Measurements from ENCODE around the gene JPH4.

Gene JPH4

DNA sequence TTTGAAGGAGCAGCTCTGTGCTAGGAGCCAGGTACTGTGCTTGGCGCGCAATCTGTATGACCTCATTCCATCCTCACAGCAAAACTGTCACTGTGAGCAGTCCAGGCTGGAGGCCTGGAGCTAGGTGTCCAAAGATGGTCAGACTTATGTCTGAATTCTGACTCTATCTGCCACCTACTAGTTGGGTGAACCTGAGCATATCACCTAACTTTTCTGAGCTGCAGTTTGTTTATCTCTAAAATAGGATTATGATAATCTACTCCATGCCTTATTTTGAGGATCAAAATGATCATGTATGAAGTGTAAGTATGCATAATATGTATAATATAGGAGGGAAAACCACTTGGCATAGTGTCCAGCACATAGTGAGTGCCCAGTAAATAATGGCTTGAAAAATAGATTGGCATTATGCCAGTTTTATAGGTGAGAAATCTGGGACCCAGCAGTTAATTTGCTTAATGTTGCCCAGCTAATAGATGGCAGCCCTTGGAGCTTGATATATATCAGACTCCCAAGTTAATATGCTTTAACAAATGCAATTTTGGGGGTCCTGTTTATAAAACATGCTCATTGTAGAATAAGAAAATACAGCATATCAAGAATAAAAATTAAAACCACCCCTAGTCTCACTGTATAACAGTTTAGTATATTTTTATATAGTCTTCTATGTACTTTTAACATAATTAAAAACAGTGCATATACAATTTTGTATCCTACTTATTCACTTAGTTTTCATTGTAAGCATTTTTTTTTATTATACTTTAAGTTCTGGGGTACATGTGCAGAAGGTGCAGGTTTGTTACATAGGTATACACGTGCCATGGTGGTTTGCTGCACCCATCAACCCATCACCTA lies 4.5 kb upstream of the JPH4 start:
- intact Hi-C loops (cut with DNase I), result no loop called here
- peak in 1 of 10 donors; percentile 17 for DNase-seq

DNA sequence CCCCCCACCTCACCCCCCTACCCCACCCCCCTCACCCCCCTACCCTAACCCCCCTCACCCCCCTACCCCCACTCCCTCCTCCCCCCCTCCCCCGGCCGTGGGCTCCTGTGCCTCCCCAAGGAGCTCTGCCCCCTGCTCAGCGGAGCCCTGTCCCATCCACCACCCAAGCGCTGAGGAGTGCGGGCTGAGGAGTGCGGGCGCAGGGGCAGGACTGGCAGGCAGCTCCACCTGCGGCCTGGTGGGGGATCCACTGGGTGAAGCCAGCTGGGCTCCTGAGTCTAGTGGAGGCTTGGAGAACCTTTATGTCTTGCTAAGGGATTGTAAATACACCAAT lies 2.3 kb upstream of the JPH4 start:
- peak in 1 of 10 donors; percentile 28 for DNase-seq
- intact Hi-C loops (cut with DNase I), result no loop called here

DNA sequence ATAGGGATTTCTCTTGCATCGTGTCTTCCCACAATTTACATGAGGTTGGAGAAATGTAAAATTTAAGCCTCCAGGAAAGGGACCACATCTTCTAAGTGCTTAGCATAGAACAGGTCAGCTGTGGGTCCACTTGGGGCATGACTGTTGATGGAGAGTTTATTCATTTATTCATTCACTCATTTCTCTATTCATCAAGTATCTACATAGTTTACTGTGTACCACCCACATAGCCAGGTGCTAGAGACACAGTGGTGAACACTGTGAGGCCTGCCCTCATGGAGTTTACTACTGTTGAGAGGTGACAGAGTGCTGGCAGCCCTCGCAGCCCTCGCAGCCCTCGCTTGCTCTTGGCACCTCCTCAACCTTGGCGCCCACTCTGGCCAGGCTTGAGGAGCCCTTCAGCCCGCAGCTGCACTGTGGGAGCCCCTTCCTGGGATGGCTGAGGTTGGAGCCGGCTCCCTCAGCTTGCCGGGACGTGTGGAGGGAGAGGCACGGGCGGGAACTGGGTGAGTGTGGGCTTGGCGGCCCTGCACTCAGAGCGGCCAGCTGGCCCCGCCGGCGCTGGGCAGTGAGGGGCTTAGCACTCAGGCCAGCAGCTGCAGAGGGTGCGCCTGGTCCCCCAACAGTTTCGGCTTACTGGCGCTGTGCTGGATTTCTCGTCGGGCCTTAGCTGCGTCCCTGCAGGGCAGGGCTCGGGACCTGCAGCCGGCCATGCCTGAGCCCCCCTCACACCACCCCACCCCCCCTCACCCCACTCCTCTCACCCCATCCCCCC lies 1.7 kb upstream of the JPH4 start:
- intact Hi-C loops (cut with DNase I), result no loop called here
- DNase-seq, result peak in 1 of 10 donors; percentile 67

DNA sequence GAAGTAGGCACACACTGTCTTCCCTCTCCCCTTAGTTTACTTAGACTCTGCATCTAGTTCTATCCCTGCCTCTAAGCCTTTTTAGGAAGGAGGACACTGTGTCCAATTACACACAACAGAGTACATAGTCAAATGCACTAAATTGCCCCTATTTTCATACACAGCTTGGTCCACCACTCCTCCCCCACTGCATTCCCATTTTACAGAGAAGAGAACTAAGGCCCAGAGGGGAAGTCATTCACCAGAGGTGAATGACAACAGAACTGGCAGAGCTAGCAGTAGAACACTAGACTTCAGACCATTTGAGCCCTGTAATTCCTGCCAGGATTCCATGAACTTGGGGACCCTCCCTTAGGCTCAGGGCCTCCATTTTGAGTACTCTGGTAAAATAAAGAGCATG lies 1.1 kb upstream of the JPH4 start:
- DNase-seq, result peak in 1 of 10 donors; percentile 7
- intact Hi-C loops (cut with DNase I), result no loop called here

DNA sequence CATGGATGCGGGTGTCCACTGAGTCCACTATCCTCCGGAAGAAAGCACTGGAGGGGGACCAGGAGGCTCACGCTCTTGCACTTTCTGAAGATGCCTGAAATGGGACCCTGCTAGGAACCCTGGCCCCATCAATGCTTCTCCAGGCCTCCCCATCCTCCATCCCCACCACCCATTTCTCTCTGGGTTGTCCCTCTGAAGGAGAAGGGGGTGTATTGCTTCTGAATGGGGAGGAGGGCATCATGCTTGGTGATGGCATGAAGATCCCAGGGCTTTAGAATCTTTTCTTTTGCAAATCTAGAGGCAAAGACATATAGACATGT lies 681 bp upstream of the JPH4 start:
- intact Hi-C loops (cut with DNase I), result no loop called here
- DNase-seq, result no peak

DNA sequence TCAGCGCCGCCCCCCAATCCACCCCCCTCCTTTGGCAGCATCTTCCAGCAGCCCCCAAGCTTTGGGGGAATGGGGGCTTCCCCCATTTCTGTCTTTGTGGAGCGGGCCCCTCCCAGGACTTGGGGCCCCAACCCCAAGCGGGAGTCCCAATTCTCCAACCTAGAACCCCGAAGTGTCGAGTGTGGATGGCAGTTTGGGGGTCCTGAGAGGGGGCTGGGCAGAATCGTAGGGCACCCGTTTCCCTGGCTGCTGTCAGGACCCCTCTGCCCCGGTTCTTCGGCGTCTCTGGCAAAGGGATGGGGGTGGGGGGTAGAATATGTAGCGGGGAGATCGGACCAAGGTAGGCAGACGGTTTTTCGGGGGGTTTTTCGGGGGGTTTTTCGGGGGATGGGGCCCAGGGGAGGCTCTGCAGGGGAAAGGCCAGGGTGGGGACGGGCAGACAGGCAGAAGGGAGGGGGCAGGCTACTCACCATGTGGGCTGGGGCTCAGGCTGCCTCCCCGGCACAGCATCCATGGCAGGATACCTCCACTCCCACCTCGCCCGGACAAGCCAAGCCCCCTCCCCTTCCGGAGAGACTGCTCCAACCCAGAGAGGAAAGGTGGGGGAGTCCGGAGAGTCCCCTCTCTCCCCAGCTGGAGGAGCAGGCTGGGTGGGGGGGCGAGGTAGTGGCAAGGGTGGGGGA lies 739 bp downstream of the JPH4 start:
- intact Hi-C loops (cut with DNase I), result no loop called here

DNA sequence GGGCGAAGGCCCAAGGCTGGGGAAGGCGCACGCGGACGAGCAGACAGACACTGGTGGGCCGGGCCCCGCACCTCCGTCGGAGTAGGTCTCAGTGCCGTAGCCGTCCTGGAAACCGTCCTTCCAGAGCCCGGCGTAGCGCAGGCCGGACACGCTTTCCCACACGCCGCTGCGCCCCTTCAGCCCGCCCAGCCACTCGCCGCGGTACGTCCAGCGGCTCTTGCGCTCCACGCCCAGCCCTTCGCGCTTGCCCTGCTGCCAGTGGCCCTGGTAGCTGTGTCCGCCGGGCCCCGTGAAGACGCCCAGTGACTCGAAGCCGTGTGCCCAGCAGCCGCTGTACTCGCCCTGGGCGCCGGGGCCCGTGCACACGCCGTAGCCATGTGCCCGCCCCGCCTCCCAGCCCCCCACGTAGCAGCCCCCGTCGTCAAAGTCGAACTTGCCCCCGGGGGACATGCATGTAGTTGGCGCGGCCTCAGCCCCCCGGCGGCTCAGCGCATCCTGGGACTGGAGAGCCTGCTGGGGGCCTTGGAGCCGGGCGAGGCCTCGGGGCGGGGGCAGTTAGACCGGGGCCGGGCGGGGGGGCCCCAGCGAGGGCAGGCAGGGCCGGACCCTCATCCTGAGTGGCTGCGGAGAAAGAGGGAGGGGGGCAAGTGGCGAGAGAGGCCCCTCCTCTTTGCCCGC lies 1.4 kb downstream of the JPH4 start:
- intact Hi-C loops (cut with DNase I), result no loop called here
- DNase-seq, result peak in 4 of 10 donors; percentile 37 to 92 (median 86)

More for the DNA sequence above, 739 bp downstream of the JPH4 start:
- DNase-seq, result peak in 2 of 10 donors; percentile 70 to 88

DNA sequence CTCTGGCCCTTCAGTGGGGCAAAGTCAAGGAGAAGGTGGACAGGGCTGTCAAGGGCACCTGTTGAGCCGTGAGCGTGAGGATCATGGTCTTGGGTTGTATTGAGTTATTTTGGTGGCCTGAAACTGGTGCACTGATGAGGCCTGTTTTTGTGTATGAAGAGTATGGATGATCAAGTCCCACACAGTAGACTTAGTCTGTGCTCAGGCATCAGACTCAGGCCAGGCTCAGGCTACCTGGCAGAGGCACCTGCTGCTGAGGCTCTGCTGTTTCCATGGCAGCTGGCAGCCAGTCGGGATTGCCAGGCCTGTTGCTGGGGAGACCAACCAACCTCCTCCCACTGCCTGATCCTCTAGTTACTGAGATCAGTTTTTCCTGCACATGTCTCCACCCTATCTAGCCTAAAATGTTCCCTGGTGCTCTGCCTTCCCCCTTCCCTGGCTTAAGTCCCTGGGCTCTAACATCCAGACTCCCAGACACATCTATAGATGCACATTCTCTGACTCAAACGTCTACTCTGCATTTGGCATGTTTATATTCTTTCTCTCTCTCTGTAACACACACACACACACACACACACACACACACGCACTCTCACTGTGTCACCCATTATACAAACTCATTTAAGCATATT lies 5.1 kb downstream of the JPH4 start:
- intact Hi-C loops (cut with DNase I), result no loop called here
- peak in 8 of 10 donors; percentile 58 to 97 (median 80) for DNase-seq

DNA sequence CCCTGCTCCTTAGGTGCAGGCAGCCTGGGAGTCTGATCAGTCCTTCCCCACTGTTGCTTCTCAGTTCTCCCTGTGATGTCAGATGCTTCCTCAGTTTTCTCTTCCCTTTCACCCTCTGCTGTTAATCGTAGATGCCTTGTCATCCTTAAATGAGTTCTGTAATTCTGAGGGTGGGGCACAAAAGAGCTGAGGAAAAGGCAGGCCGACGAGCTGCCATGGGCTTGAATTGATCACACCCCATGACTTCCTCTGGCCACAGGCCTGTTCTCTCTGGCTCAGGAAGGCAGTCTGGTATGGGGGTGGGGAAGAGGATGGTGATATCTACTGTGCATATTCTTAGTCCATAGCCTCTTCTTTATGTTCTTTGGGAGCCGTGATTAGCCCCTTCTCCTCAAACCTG lies 5.8 kb downstream of the JPH4 start:
- DNase-seq, result peak in 1 of 10 donors; percentile 79
- intact Hi-C loops (cut with DNase I), result no loop called here

DNA sequence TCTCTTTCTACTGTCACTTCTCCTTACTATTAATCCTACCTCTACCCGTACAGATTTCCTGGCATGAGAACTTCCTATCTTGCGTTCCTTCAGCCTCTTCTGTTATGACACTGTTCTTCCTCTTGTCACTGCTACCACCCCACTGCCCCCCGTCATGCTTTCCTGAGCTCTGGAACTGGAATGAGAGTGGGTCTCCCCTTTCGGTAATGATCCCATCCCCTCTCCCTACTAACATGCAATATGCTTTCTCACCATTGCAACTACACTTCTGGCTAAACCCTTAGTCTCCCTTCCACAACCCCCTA lies 6.1 kb downstream of the JPH4 start:
- intact Hi-C loops (cut with DNase I), result no loop called here
- DNase-seq, result peak in 1 of 10 donors; percentile 24

DNA sequence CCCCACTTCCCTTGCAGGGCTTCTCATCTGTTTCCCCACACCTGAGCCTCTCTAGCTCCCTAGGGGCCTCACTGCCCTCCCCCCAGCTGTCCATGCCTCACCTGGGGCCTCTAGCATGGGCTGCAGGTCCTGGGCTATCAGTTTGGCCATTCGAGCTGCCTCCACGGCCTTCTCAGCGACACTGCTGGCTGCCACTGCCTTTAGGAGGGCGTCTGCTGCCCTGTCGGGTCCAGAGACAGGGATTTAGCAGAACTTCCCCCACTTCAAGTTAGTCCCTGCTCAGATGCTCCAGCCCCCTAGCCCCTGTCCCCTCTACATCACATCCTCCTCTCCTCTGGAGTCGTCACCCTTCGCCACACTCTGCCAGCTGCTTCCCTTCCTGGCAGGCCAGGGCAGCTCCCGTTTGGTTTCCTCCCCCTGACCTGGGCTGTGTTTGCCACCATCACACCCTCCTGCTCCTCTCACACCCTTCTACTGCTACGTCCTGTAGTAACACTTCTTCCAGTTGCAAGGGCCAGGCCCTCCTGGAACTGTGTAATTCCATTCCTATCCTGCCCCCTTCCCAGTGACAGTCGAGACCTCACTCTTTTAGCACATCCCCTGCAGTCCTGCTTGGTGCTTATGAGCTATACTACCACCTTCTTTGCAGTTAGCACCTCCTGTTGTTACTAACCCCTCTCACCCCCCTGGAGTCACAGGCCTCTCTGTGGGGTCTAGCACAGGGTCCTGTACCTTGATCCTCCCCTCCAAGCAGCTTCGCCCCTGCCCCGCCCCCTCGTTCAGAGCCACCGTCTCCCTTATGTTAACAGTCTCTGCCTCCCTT lies 6.7 kb downstream of the JPH4 start:
- peak in 2 of 10 donors; percentile 55 to 67 for DNase-seq
- intact Hi-C loops (cut with DNase I), result no loop called here

DNA sequence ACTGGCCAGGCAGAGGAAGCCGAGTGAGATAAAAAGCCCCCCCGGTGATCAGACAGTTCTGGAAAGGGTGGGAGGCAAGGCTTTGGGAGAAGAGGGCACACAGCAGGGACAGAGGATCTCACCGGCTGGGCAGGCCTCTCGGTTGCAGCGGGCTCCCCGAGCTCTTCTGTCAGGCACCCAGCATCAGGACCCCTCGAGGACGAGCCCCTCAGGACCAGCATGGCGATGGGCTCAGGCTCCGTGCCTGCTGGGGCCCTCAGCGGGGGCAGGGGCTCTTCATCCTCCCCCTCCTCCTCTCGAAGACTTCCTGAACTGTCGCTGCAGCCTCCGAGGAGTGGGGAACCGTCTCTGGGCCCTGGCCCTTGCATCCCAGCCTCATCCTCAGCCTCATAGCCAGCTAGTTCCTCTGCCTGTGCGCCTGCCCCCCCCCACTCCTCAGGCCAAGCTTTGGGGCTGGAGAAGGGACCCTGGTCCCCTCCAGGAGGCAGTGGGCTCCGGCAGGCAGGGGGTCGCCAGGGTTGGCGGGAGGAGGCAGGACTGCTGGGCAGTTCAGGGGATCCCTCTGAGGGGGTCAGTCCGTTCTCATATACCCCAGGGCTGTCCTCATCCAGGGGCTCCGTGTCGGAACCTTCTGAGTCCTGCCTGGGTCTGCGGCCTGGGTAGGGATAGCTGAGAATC lies 7.6 kb downstream of the JPH4 start:
- DNase-seq, result peak in 2 of 10 donors; percentile 63 to 78
- intact Hi-C loops (cut with DNase I), result no loop called here

DNA sequence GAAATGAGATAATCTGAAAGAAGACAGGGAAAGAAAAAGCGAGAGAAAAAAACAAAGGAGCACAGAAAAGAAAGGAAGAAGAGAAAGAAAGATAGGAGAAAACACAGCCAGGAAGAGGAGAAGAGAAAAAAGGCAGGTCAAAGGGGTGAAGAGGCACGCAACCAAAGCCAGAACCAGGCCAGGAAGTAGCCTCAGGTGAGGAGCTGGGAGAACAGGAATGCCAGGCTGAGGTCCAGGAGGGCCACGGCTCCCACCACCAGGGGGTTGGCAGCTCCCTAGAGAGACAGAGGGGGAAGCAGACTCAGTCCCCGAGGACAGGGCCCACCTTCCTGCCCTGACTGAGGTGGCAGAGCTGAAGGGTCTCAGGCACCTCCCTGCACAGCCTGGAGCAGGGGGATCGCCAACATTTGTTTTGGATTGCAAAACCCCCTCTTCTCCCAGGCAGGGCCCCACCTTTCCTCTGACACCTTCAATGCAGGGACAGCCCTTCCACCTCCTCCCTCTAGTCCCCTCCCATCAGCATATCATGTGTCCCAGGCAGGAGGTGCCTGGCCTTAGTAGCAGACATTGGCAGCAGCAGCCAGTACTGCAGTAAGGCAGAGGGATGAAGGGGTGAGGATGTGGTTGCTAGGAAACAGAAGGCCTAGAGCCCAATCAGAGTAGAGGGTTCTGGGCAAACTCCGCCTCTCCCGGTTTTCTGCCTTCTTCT lies 9.0 kb downstream of the JPH4 start:
- intact Hi-C loops (cut with DNase I), result no loop called here
- DNase-seq, result peak in 8 of 10 donors; percentile 68 to 95 (median 78)

DNA sequence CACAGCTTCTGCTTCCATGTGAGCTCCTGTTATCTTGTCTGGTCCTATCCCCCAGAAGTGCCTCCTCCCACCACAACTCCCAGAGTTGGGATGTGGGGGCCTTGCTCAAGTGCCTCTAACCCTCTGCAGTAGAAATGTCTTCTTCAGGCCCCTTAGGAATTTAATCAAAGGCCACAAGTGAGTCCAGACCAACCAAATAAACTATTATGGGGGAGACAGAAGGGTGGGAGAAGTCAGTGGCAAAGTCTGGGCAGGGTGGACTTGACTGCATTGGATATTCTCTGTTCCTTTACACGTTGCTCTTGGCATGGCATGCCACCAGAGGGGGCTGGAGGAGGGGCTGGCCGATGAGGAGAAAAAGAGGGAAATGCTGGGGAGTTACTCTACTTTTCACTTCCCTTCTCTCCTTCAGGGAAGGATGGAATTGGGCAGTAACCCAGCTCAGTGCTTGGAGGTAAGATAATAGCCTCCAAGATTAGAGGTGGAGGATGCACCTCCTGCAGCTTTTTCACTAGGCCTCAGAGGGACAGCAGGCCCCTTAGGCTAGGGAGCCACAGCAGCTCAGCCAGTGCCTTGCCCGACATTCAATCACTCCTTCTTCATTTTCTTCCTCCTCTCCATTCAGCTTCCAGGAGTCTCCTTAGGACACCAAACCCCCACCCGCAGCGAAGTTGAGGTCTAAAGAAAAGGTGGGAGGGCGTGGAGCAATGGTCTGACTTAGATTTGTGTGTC lies 9.8 kb downstream of the JPH4 start:
- intact Hi-C loops (cut with DNase I), result no loop called here
- DNase-seq, result peak in 3 of 10 donors; percentile 57 to 85 (median 75)

DNA sequence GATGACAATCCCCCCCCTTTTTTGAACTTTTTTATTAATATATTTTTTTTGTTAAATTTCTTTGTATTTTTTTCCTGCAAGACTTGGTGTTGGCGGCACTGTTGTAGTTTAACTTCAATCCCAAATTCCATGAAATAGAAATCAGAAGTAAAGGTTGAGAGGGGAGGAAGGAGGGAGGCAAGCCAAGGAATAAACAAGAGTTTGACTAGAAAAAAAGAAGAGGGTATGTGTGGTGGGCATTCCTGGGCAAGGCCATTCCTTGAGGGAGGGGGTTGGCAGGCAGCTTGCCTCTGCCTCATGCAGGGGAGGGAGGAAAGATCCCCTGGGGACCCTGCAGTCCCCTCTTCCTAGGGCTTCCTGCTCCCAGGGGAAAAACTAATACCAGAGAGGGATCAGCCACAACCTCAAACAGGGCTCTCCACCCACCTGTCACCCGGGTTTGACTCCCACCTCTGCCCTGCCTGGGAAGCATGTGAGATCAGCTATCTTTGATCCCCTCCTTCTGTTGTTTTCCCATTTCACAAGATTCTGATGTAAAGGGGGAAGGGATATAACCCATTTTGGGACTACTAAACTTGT lies 10.5 kb downstream of the JPH4 start:
- intact Hi-C loops (cut with DNase I), result no loop called here
- DNase-seq, result peak in 3 of 10 donors; percentile 46 to 52 (median 48)

DNA sequence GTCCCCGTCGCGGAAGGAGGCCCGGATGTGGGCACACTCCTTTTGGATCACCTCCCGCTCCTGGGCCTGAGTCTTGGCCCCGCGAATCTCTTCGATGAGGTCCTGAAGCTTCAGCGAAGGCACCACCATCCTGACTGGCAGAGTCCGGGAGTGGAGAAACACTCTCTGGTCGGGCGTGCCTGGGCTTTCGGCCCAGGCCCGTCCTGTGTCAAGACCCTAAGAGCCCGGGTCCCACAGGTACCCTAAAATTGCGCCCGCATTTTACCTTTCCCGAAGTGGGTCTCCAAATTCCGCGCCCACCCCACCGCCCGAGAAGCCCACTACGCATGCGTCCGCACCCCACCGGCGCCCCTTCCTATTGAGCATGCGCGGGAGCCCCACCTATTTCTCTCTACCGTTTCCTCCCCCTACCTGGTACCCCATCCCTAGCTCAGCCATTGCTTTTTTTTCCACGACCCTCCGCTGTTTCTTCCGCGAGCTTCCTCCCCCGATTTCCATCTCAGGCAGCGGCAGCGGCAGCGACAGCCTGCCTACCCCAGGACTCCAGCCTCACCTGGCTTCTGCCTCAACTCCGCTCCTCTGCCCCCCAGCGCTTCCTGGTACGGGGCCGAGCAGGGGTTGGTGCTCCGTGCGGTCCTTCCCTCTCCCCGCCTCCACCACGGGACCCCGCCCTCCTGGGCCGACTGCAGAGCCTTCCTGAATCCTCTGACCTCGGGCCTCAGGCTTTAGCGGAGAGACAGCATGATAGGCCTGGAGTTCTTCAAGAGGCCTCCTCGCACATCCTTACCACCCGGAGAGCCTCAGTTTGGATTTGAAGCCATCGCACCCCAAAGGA lies 11.2 kb downstream of the JPH4 start, which contains the start of gene AP1G2:
AP1G2 (minus strand) TSS at position 606 of the 835 bp plus-strand sequence; CDS start at position 129, 477 bp downstream.
- intact Hi-C loops (cut with DNase I), result no loop called here
- DNase-seq, result peak; percentile 65 to 96 (median 76)

All from posterior cingulate gyrus (tissue), 11 donors.